ENCODE data around the gene TAS2R42.
A peak's percentile ranks its signal among the peaks of the same experiment; 100 is the strongest.

TAS2R42 gene, protein sequence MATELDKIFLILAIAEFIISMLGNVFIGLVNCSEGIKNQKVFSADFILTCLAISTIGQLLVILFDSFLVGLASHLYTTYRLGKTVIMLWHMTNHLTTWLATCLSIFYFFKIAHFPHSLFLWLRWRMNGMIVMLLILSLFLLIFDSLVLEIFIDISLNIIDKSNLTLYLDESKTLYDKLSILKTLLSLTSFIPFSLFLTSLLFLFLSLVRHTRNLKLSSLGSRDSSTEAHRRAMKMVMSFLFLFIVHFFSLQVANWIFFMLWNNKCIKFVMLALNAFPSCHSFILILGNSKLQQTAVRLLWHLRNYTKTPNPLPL

GRCh38 chr12:11186837-11187236 lies at the start of gene TAS2R42:
TAS2R42 (minus strand) TSS chr12:11186937; CDS start chr12:11186937, 0 bp downstream.
- H3K9me3 Mint-ChIP-seq = no peaks in the 10 kb centered on the region
- no peak within 1 kb of the TSS for H3K27ac Mint-ChIP-seq
- H3K36me3 Mint-ChIP-seq = peaks cover 4% of the 10 kb centered on the region in 2 donors
- peaks cover 0 to 2% of the 10 kb centered on the region in 2 donors for H3K4me1 Mint-ChIP-seq
- ATAC-seq (replicated peaks) (no peak), DNase-seq (no peak)
- no peaks in the 10 kb centered on the region for H3K27me3 Mint-ChIP-seq
- no peak within 1 kb of the TSS for H3K4me3 Mint-ChIP-seq

- Mint-ChIP-seq H3K9me3 (peaks cover 0 to 2% of the 10 kb centered on the region in 2 donors), H3K27ac (no peak overlapping the region), H3K27me3 (no peaks in the 10 kb centered on the region), H3K4me1 (peaks cover 0 to 2% of the 10 kb centered on the region in 2 donors), H3K4me3 (no peak overlapping the region), H3K36me3 (peaks cover 2 to 3% of the 10 kb centered on the region in 2 donors)
- ATAC-seq (replicated peaks) = no peak
- no peak for DNase-seq
Observed at GRCh38 chr12:11233532-11233931, 46.8 kb upstream of the TAS2R42 start.

- Mint-ChIP-seq H3K4me3 (no peak overlapping the region), H3K4me1 (no peaks in the 10 kb centered on the region), H3K9me3 (no peaks in the 10 kb centered on the region), H3K27ac (no peak overlapping the region), H3K27me3 (no peaks in the 10 kb centered on the region), H3K36me3 (peaks cover 0 to under 1% of the 10 kb centered on the region in 2 donors)
- peak; percentile 75 to 78 for ATAC-seq (replicated peaks)
- DNase-seq = no peak
Observed at GRCh38 chr12:11228296-11228879, 41.7 kb upstream of the TAS2R42 start.

DNA sequence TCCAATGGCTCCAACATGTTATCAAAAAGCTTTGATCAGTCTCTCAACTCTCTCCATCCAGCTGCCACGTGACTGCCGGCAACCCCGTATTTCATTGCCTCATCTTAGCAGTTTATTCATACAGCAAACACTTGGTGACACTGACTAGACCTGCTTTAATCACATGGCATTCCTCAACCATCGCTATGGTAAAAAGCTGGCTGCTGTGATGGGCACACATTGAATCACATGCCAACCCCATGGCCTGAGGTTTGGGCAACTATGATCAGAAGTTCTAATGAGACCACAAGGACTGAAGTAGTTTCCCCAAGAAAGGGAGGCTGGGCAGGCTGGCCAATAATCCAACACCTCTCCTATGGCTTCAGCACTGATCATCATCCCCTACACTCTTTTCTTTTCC lies 40.6 kb upstream of the TAS2R42 start:
- no peak for DNase-seq
- no peaks in the 10 kb centered on the region for H3K36me3 Mint-ChIP-seq
- H3K9me3 Mint-ChIP-seq = peaks cover 0 to 6% of the 10 kb centered on the region in 2 donors
- H3K4me1 Mint-ChIP-seq = no peaks in the 10 kb centered on the region
- no peak for ATAC-seq (replicated peaks)
- no peak overlapping the region for H3K27ac Mint-ChIP-seq
- no peaks in the 10 kb centered on the region for H3K27me3 Mint-ChIP-seq
- no peak overlapping the region for H3K4me3 Mint-ChIP-seq

DNA sequence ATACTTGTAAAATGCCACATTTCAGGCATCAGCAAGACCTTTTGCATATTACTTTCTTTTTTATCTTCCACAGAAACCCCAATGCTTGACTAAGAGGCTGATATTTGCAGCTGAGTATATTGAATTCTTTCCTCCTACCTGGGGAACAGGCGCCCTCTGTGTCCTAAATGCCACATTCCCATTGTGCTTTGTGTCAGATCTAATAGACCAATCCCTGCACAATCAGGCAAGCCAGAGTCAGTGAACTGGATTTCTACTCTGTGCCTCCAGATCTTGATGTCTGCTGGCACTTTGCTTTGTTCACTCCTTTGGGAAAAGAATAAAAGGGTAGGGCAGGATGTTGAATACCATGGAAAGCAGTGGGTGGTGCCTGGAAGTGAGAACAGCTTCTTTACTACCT lies 22.4 kb upstream of the TAS2R42 start:
- Mint-ChIP-seq H3K27me3 (no peaks in the 10 kb centered on the region), H3K4me3 (no peak overlapping the region), H3K27ac (no peak overlapping the region), H3K4me1 (no peaks in the 10 kb centered on the region), H3K36me3 (peaks cover 6 to 9% of the 10 kb centered on the region in 2 donors), H3K9me3 (peaks cover 2 to 7% of the 10 kb centered on the region in 2 donors)
- no peak for DNase-seq
- no peak for ATAC-seq (replicated peaks)

DNA sequence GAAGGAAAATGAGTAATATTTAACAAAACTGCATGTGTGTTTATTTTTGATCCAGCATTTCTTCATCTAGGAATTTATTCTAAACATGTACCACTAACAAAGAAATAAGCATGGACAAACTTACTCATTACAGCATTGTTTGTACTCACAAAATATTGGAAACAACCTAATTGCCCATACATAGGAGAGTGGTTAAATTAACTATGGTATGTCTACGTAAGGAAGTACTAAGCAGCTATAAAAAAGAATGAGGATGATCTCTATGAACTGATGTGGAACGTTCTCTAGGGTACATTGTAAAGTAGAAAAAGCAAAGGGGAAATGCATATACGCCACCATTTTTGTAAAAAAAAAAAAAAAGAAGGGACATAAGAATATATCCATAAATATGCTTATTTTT lies 17.4 kb upstream of the TAS2R42 start:
- Mint-ChIP-seq H3K27ac (no peak overlapping the region), H3K27me3 (no peaks in the 10 kb centered on the region), H3K9me3 (peaks cover 2 to 14% of the 10 kb centered on the region in 2 donors), H3K36me3 (peaks cover 8 to 12% of the 10 kb centered on the region in 2 donors), H3K4me1 (no peaks in the 10 kb centered on the region), H3K4me3 (no peak overlapping the region)
- DNase-seq (no peak), ATAC-seq (replicated peaks) (no peak)

DNA sequence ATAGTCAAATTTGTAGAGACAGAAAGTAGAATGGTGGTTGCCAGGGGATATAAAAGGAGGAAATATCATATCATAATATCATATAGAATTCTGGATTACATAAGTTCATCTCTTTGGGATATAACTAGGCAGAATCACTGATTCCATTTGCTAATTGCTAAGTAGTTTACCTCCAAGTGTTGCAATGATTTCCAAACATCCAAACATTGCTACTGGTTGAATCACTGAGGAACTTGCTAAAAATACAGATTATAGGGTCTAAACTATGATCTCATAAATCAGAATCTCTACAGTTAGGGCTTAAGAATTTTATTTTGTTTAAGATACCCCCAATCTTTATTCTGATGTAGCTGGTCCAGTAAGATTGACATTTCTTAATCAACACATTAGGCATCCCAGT lies 16.1 kb upstream of the TAS2R42 start:
- no peaks in the 10 kb centered on the region for H3K27me3 Mint-ChIP-seq
- peaks cover 2 to 14% of the 10 kb centered on the region in 2 donors for H3K9me3 Mint-ChIP-seq
- no peaks in the 10 kb centered on the region for H3K4me1 Mint-ChIP-seq
- H3K36me3 Mint-ChIP-seq = peaks cover 8 to 12% of the 10 kb centered on the region in 2 donors
- ATAC-seq (replicated peaks) (no peak), DNase-seq (no peak)
- no peak overlapping the region for H3K4me3 Mint-ChIP-seq
- no peak overlapping the region for H3K27ac Mint-ChIP-seq

GRCh38 chr12:11183011-11183410 lies 3.7 kb downstream of the TAS2R42 start:
- no peak overlapping the region for H3K4me3 Mint-ChIP-seq
- peaks cover 0 to 6% of the 10 kb centered on the region in 2 donors for H3K36me3 Mint-ChIP-seq
- no peaks in the 10 kb centered on the region for H3K9me3 Mint-ChIP-seq
- no peak overlapping the region for H3K27ac Mint-ChIP-seq
- peaks cover 4 to 6% of the 10 kb centered on the region in 2 donors for H3K4me1 Mint-ChIP-seq
- H3K27me3 Mint-ChIP-seq = no peaks in the 10 kb centered on the region
- no peak for DNase-seq
- no peak for ATAC-seq (replicated peaks)

DNA sequence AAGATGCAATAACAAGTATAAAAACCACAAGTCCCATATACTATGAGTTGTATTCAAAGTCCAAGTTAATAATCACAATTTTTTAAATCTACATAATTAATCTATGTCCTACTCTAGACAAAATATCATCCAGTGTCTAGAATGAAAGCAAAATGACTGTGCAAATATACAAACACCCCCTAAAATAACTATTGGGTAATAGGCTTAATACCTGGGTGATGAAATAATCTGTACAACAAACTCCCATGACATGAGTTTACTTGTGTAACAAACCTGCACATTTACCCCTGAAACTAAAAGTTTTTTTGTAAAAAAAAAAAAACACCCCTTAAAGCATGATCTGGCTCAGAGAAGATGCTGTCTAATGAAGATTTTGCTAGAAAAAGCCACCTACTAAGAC lies 4.2 kb downstream of the TAS2R42 start:
- H3K27me3 Mint-ChIP-seq = no peaks in the 10 kb centered on the region
- DNase-seq = no peak
- no peak overlapping the region for H3K27ac Mint-ChIP-seq
- H3K36me3 Mint-ChIP-seq = peaks cover 3 to 8% of the 10 kb centered on the region in 2 donors
- no peak for ATAC-seq (replicated peaks)
- no peak overlapping the region for H3K4me3 Mint-ChIP-seq
- H3K9me3 Mint-ChIP-seq = no peaks in the 10 kb centered on the region
- peaks cover 4 to 6% of the 10 kb centered on the region in 2 donors for H3K4me1 Mint-ChIP-seq

DNA sequence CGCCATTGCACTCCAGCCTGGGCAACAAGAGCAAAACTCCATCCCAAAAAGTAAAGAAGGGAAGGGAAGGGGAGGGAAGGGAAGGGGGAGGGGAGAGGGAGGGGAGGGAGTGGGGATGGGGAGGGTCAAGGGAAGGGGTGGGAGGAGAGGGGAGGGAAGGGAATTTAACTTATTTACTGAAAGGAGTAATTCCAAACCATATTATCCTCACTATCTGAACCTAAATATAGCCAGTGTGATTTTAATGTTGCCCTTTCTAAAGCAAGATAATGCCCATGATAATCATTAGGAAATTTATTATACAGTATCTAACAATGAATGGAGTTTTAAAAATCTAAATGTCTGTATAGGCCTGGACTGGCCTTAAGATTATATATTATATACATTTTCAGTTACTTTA lies 8.5 kb downstream of the TAS2R42 start:
- no peak for ATAC-seq (replicated peaks)
- no peak for DNase-seq
- Mint-ChIP-seq H3K36me3 (peaks cover 22 to 27% of the 10 kb centered on the region in 2 donors), H3K9me3 (no peaks in the 10 kb centered on the region), H3K27ac (no peak overlapping the region), H3K27me3 (no peaks in the 10 kb centered on the region), H3K4me3 (no peak overlapping the region), H3K4me1 (peaks cover 10 to 15% of the 10 kb centered on the region in 2 donors)

GRCh38 chr12:11174022-11174421 lies 12.7 kb downstream of the TAS2R42 start:
- DNase-seq = no peak
- H3K9me3 Mint-ChIP-seq = no peaks in the 10 kb centered on the region
- peaks cover 45 to 47% of the 10 kb centered on the region in 2 donors for H3K36me3 Mint-ChIP-seq
- no peaks in the 10 kb centered on the region for H3K27me3 Mint-ChIP-seq
- no peak for ATAC-seq (replicated peaks)
- peaks cover 21 to 38% of the 10 kb centered on the region in 2 donors for H3K4me1 Mint-ChIP-seq
- H3K27ac Mint-ChIP-seq = no peak overlapping the region
- H3K4me3 Mint-ChIP-seq = no peak overlapping the region

GRCh38 chr12:11171969-11172675 lies 14.6 kb downstream of the TAS2R42 start:
- no peaks in the 10 kb centered on the region for H3K9me3 Mint-ChIP-seq
- DNase-seq (no peak), ATAC-seq (replicated peaks) (no peak)
- H3K4me3 Mint-ChIP-seq = peak overlapping the region; percentile 97 to 100
- peaks cover 47 to 53% of the 10 kb centered on the region in 2 donors for H3K36me3 Mint-ChIP-seq
- H3K27ac Mint-ChIP-seq = peak overlapping the region; percentile 100
- no peaks in the 10 kb centered on the region for H3K27me3 Mint-ChIP-seq
- H3K4me1 Mint-ChIP-seq = peaks cover 23 to 52% of the 10 kb centered on the region in 2 donors

DNA sequence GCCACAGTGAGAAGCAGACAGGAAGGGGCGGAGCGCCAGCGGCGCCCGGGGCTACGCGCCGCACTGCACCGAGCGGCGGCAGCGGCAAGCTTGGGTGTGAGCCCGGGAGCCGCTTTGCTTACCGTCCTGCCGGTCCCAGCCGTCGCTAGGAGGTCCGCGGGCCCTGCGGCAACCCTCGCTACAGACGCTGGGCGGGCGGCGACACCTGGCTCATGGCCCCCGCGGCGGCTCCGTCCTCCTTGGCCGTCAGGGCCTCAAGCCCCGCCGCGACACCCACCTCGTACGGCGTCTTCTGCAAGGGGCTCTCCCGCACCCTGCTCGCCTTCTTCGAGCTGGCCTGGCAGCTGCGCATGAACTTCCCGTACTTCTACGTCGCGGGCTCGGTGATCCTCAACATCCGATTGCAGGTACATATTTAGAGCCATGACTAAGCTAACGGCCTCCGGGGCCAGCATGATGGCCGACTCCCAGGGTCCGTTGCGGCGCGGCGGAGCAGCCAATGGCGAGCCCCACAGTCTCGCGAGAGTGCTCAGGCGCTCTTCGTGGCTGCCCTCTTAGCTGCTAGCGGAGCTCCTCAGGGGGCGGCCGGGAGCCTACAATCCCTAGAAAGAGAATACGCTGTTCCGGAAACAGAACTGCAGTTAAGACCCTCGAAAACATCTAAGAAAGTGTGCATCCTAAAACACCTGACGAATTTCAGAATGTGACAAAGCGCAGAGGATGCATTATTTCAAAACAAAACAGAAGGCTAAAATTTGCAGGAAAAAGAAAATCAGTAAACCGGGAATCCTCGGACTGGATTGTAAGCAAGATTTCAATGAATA lies 15.4 kb downstream of the TAS2R42 start, which contains the start of gene SMIM10L1:
TSS of gene SMIM10L1 (plus strand) at position 50 of the 824 bp plus-strand sequence. CDS start at position 213, 163 bp downstream.
- DNase-seq (peak; percentile 86), ATAC-seq (replicated peaks) (peak; percentile 98)
- Mint-ChIP-seq H3K9me3 (no peaks in the 10 kb centered on the region), H3K36me3 (peaks cover 45 to 51% of the 10 kb centered on the region in 2 donors), H3K4me1 (peaks cover 23 to 56% of the 10 kb centered on the region in 2 donors), H3K4me3 (peak within 1 kb of the TSS; percentile 97 to 100), H3K27me3 (no peaks in the 10 kb centered on the region), H3K27ac (peak within 1 kb of the TSS; percentile 100)

GRCh38 chr12:11170810-11171144 lies 16.0 kb downstream of the TAS2R42 start:
- Mint-ChIP-seq H3K27ac (peak overlapping the region; percentile 100), H3K36me3 (peaks cover 46 to 51% of the 10 kb centered on the region in 2 donors), H3K4me3 (peak overlapping the region; percentile 97 to 100), H3K4me1 (peaks cover 26 to 57% of the 10 kb centered on the region in 2 donors), H3K9me3 (no peaks in the 10 kb centered on the region), H3K27me3 (no peaks in the 10 kb centered on the region)
- no peak for ATAC-seq (replicated peaks)
- no peak for DNase-seq
